Measurements from ENCODE around the gene CALCOCO2. TPM values are rescaled to one million over a fixed set of nuclear protein-coding genes. Genes with fewer than 3 reads are reported as not detected.
"Not testable (repeated sequence)": the region's sequence is repeated elsewhere in the genome, so short reads cannot be mapped to it uniquely, and the experiment has no call there.

Gene CALCOCO2
- total RNA-seq: 51.7 and 53.7 TPM in 2 replicates

DNA sequence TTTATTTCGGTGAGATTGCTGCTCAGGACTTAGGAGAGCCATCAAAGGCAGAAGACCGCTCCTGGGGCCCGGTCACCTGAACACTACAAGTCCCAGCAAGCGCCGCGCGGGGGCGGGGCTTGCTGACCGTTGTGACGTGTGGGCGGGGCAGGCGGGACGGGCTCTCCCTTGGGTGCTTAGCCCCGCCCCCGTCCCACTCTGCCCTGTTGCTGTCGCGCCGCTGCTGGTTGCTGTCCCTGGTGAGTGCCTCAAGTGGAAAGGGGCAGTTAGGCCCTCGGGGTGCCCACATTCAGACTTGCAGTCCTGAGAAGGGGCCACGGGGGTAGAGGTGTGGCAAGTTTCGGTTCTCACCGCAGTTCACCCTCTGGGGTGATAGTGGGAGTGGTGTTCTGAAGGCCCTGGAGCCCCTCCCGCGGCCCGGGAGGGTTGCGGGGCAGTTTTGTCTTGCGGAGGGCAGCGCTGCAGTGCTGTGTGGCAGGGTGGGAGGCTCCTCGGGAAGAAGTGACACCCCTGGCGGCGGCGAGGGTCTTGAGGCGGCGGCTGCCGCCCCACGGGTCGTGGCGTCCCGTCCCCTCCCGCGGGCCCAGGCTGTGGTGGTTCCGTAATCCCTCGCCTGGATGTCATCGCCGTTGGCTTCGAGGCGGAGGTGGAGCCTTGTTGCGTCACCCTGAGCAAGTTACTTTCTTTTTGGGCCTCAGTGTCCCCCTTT is at the start of gene CALCOCO2:
CALCOCO2 (plus strand) TSS at position 196 of the 709 bp plus-strand sequence. CDS start 10,673 bp downstream, outside the sequence.
- peaks cover 7% of the 10 kb centered on the region for H3K27me3 Mint-ChIP-seq (ENCODE audit: low read depth)
- intact Hi-C loops (cut with micrococcal nuclease): loop anchor here (1.0 to 2.0 kb wide), 2 partner anchors 14 to 61 kb away; partner anchors contain the start of genes ATP5MC1 and TTLL6
- H3K4me3 Mint-ChIP-seq (ENCODE audit: low read depth): peak within 1 kb of the TSS; percentile 97
- peaks cover 14% of the 10 kb centered on the region for H3K36me3 Mint-ChIP-seq (ENCODE audit: low read depth)
- H3K9me3 Mint-ChIP-seq: no peaks in the 10 kb centered on the region
- H3K27ac Mint-ChIP-seq: peak within 1 kb of the TSS; percentile 98
- DNase-seq (ENCODE audit: low spot score): peak; percentile 83
- H3K4me1 Mint-ChIP-seq (ENCODE audit: low read depth): peaks cover 41% of the 10 kb centered on the region

- H3K4me3 Mint-ChIP-seq (ENCODE audit: low read depth): no peak overlapping the region
- H3K4me1 Mint-ChIP-seq (ENCODE audit: low read depth): peaks cover 18% of the 10 kb centered on the region
- peaks cover 42% of the 10 kb centered on the region for H3K27me3 Mint-ChIP-seq (ENCODE audit: low read depth)
- no peak for DNase-seq (ENCODE audit: low spot score)
- no peak overlapping the region for H3K27ac Mint-ChIP-seq
- intact Hi-C loops (cut with micrococcal nuclease): no loop called here
- no peaks in the 10 kb centered on the region for H3K36me3 Mint-ChIP-seq (ENCODE audit: low read depth)
- no peaks in the 10 kb centered on the region for H3K9me3 Mint-ChIP-seq
Measured at GRCh38 chr17:48787828-48788227, 43.0 kb upstream of the CALCOCO2 start.

GRCh38 chr17:48790607-48791127 is 40.2 kb upstream of the CALCOCO2 start:
- Mint-ChIP-seq H3K4me1 (ENCODE audit: low read depth) (peaks cover 18% of the 10 kb centered on the region), H3K27ac (no peak overlapping the region), H3K36me3 (ENCODE audit: low read depth) (no peaks in the 10 kb centered on the region), H3K9me3 (no peaks in the 10 kb centered on the region), H3K27me3 (ENCODE audit: low read depth) (peaks cover 50% of the 10 kb centered on the region), H3K4me3 (ENCODE audit: low read depth) (no peak overlapping the region)
- intact Hi-C loops (cut with micrococcal nuclease): no loop called here
- DNase-seq (ENCODE audit: low spot score): no peak

DNA sequence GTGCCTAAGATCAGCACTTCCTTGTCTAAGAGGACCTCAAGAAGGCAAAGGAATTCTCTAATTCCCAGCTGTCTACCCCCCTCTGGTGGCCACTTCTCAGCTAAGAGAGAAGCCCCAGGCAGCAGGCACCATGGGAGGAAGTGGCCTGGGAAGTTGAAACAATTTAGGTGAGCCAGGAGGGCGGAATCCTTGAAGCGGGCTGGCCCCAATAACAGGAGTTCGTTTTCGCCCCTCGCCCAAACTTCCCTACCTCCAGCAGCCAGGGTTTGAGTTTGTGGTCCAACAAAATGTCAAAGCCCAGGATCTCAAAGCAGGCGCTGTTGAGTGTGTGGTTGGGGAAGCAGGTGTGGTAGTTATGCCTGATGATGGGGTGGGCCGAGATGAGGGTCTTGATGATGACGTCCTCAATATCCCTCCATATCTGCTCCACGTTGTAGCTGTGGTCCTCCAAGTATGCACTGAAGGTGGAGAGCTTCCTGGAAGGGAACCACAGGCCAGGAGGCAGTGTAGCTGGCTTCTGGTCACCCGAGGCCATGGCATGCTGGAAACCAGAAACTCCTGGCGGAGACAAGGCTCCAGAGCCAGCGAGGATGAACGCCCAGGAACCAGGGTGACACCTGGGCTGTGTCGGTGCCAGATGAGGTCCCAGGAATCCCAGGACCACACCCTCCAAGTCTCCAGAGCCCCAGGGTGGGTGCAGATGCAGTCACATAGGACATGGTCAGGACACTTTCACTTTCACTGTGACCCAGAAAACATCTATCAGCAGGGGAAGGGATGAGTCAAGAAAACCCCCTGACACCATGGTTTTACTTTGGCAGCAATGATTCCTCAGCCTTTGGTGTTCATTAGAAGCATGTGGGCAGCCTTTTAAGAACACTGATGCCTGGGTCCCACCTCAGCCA is 39.5 kb upstream of the CALCOCO2 start:
- H3K27ac Mint-ChIP-seq: no peak overlapping the region
- peaks cover 18% of the 10 kb centered on the region for H3K4me1 Mint-ChIP-seq (ENCODE audit: low read depth)
- H3K27me3 Mint-ChIP-seq (ENCODE audit: low read depth): peaks cover 50% of the 10 kb centered on the region
- H3K9me3 Mint-ChIP-seq: no peaks in the 10 kb centered on the region
- H3K36me3 Mint-ChIP-seq (ENCODE audit: low read depth): no peaks in the 10 kb centered on the region
- H3K4me3 Mint-ChIP-seq (ENCODE audit: low read depth): no peak overlapping the region
- DNase-seq (ENCODE audit: low spot score): peak; percentile 13
- intact Hi-C loops (cut with micrococcal nuclease): no loop called here

DNA sequence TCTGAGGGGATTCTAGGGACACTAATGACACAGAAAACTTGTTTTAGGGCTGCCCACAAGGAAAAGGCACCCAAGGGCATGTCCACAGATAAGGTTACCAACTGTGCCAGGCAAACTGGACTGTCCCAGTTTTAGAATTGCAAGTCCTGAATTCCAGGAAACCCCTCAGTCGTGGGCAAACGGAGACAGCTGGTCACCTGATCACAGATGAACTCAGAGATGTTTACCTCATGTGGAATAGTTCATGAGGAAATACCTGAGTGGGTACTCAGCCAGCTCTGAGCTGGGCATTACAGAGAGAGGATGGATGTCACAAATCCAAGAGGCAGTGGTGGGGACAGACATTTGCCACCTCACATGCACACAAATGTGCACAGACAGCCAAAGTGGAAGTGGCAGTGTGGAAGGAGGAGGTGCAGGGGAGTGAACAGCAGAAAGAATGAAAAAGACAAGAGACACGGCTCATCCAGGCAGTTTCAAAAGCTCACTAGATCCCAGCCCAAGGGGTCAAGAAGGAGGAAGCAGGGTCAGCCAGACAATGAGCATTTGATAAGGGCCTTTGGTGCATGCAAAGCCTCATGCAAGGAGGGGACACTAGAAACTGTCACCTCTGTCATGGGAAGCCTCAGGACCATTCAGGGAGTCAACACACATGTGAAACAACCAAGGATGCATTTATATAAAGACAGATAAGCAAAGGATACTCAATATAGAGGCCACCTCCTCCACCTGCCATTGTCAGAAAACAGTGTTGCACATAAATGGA is 38.6 kb upstream of the CALCOCO2 start:
- Mint-ChIP-seq H3K4me1 (ENCODE audit: low read depth) (peaks cover 18% of the 10 kb centered on the region), H3K9me3 (no peaks in the 10 kb centered on the region), H3K4me3 (ENCODE audit: low read depth) (no peak overlapping the region), H3K36me3 (ENCODE audit: low read depth) (no peaks in the 10 kb centered on the region), H3K27ac (no peak overlapping the region), H3K27me3 (ENCODE audit: low read depth) (peaks cover 55% of the 10 kb centered on the region)
- intact Hi-C loops (cut with micrococcal nuclease): no loop called here
- DNase-seq (ENCODE audit: low spot score): no peak

GRCh38 chr17:48795444-48796162 is 35.2 kb upstream of the CALCOCO2 start:
- Mint-ChIP-seq H3K36me3 (ENCODE audit: low read depth) (no peaks in the 10 kb centered on the region), H3K4me3 (ENCODE audit: low read depth) (no peak overlapping the region), H3K9me3 (no peaks in the 10 kb centered on the region), H3K27me3 (ENCODE audit: low read depth) (peaks cover 55% of the 10 kb centered on the region), H3K4me1 (ENCODE audit: low read depth) (peaks cover 16% of the 10 kb centered on the region), H3K27ac (no peak overlapping the region)
- intact Hi-C loops (cut with micrococcal nuclease): no loop called here
- no peak for DNase-seq (ENCODE audit: low spot score)

- DNase-seq (ENCODE audit: low spot score); intact Hi-C loops (cut with micrococcal nuclease); H3K4me3 Mint-ChIP-seq (ENCODE audit: low read depth); H3K36me3 Mint-ChIP-seq (ENCODE audit: low read depth); H3K9me3 Mint-ChIP-seq; H3K27ac Mint-ChIP-seq: not testable (repeated sequence)
- H3K4me1 Mint-ChIP-seq (ENCODE audit: low read depth): peaks cover 13% of the 10 kb centered on the region
- peaks cover 59% of the 10 kb centered on the region for H3K27me3 Mint-ChIP-seq (ENCODE audit: low read depth)
Measured at GRCh38 chr17:48796163-48796522, 34.7 kb upstream of the CALCOCO2 start.

DNA sequence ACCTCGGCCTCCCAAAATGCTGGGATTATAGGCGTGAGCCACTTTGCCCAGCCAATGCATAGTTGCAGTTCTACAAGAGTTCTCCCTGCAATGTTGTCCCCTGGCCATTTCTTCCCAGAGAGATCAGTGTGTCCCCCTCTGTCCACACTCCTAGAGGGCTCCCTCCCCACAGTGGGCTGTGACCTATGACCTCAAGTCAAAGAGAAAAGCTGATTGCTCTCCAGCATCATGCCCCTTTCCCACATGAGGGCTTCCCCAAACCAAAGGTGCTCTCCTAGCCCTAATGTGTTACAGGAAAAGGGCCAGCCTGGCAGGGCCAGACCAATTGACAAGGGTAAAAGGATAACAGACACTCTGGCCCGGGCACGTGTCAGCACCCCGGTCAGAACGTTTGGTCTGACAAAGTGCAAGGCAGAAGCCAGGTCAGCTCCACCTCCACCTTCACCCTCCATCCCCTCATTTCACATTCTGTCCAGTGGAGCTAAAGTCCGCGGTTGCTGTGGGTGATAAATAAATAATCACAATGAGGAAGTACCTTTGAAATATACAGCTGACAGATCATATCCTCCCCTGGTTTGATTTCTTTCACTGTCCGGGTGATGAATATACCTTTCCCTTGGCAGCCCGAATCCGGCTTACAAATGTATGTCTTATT is 31.6 kb upstream of the CALCOCO2 start:
- intact Hi-C loops (cut with micrococcal nuclease): no loop called here

DNA sequence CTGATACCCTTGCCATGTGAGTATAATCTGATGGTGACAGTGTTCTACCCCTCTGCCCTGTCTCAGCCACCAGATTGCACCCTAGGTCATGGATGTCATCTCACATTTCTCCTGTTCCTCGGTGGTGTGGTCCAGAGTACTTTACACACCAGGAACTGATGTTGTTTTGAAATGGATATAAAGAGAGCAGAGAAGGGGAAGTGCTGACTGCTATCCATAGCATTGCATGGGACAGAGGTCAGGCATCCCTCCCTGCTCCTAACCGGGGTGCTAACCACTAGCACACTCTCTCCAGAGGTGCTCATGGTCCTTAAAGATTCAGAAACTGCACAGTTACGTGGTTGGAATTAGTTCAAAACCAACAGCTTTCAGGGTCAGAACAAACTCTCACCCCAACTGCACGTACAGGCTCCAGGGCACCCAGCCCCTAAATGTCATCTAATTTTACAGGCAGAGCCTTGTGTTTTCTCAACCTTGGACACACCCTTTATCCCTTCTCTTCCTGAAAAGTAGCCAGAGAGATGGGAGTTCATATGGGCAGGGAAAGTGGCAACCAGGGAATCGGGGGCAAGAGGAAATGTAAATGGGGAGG is 30.1 kb upstream of the CALCOCO2 start:
- H3K27me3 Mint-ChIP-seq (ENCODE audit: low read depth): peaks cover 45% of the 10 kb centered on the region
- intact Hi-C loops (cut with micrococcal nuclease): no loop called here
- no peaks in the 10 kb centered on the region for H3K36me3 Mint-ChIP-seq (ENCODE audit: low read depth)

More for the DNA sequence above, 31.6 kb upstream of the CALCOCO2 start:
- H3K4me1 Mint-ChIP-seq (ENCODE audit: low read depth): no peaks in the 10 kb centered on the region
- peaks cover 46% of the 10 kb centered on the region for H3K27me3 Mint-ChIP-seq (ENCODE audit: low read depth)
- H3K36me3 Mint-ChIP-seq (ENCODE audit: low read depth): no peaks in the 10 kb centered on the region
- no peak overlapping the region for H3K27ac Mint-ChIP-seq
- no peaks in the 10 kb centered on the region for H3K9me3 Mint-ChIP-seq
- no peak overlapping the region for H3K4me3 Mint-ChIP-seq (ENCODE audit: low read depth)
- DNase-seq (ENCODE audit: low spot score): no peak

GRCh38 chr17:48804936-48805411 is 25.9 kb upstream of the CALCOCO2 start:
- intact Hi-C loops (cut with micrococcal nuclease): loop anchor here (1.0 kb wide), 1 partner anchor 74 kb away; no protein-coding TSS in a partner anchor

More for the DNA sequence above, 30.1 kb upstream of the CALCOCO2 start:
- Mint-ChIP-seq H3K9me3 (no peaks in the 10 kb centered on the region), H3K27ac (no peak overlapping the region), H3K4me3 (ENCODE audit: low read depth) (no peak overlapping the region), H3K4me1 (ENCODE audit: low read depth) (no peaks in the 10 kb centered on the region)
- no peak for DNase-seq (ENCODE audit: low spot score)

DNA sequence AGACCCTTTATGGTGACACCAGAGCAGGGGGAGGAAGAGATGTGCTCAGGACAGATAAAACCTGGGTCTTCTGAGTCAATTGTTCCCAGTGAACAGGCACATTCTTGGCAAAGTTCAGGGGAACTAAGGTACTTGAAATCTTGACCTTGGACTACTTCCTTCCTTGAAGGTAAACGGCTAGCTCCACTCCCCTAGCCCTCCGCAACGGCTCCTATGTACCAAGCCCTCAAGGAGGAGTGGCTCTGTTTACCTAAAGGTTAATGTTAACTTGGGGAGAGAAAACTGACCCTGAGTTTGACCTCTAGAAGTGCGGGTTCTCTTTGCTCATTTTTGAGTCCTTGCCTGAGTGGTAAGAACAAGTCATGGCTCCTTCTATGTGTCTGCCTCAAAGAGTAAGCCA is 21.7 kb upstream of the CALCOCO2 start:
- Mint-ChIP-seq H3K4me3 (ENCODE audit: low read depth) (no peak overlapping the region), H3K36me3 (ENCODE audit: low read depth) (no peaks in the 10 kb centered on the region), H3K4me1 (ENCODE audit: low read depth) (no peaks in the 10 kb centered on the region), H3K27me3 (ENCODE audit: low read depth) (peaks cover 25% of the 10 kb centered on the region), H3K9me3 (no peaks in the 10 kb centered on the region), H3K27ac (no peak overlapping the region)
- intact Hi-C loops (cut with micrococcal nuclease): no loop called here
- no peak for DNase-seq (ENCODE audit: low spot score)

More at GRCh38 chr17:48804936-48805411, 25.9 kb upstream of the CALCOCO2 start:
- Mint-ChIP-seq H3K4me1 (ENCODE audit: low read depth) (no peaks in the 10 kb centered on the region), H3K9me3 (no peaks in the 10 kb centered on the region), H3K27ac (no peak overlapping the region), H3K27me3 (ENCODE audit: low read depth) (peaks cover 24% of the 10 kb centered on the region), H3K4me3 (ENCODE audit: low read depth) (no peak overlapping the region), H3K36me3 (ENCODE audit: low read depth) (no peaks in the 10 kb centered on the region)
- DNase-seq (ENCODE audit: low spot score): peak; percentile 57

All from activated T-helper 2 cell treated with anti-CD3 and anti-CD28 coated beads, Interferon-gamma antibody, Interleukin-2, Interleukin-4, amounts not matched to agents 10 μg/mL and 5 μg/mL and 100 μg/mL, durations not matched to agents 14 hours and 24 hours and 36 hours (primary cell).